Measurements from ENCODE around the gene TNP1.

Gene TNP1, protein sequence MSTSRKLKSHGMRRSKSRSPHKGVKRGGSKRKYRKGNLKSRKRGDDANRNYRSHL

DNA sequence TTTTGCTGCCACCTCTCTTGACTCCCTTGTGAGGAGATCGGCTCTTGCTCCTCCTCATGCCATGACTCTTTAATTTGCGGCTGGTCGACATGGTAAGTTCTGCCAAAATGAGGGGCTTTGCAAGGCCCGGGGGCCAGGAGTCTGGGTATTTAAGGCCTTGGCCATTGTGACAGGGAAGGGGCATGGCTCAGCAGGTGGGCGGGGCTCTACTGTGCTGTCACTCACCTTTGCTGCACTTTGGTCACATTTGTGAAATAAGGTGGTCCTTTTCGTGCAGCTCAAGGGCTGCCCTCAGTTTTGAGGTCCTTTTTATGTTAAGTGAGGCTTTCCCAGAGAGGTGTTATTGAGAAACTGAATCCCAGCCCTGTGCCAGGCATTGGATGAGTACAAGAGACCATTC lies at the start of gene TNP1:
Gene TNP1 (minus strand): TSS at position 121 of the 400 bp plus-strand sequence. CDS start 30 bp downstream, at position 91.
- no peak for DNase-seq

DNA sequence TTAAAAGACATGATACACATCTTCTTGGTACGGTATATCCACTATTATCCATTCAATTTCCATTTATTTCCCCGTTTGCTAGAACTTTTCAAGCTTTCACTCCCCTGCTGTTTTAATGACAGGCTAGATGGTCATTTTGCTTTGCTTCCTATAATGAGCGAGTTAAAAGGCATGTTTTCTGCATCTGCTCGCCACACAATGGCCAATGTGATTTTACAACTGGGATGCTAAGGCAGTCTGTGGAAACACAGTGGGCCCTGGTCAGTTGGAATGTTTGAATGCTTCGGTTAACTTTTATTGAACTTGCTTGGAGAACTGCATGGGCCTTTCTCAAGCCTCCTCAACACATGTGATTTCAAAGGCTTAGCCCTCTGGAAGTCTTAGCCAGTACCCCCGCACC lies 48.4 kb upstream of the TNP1 start:
- DNase-seq = no peak

DNA sequence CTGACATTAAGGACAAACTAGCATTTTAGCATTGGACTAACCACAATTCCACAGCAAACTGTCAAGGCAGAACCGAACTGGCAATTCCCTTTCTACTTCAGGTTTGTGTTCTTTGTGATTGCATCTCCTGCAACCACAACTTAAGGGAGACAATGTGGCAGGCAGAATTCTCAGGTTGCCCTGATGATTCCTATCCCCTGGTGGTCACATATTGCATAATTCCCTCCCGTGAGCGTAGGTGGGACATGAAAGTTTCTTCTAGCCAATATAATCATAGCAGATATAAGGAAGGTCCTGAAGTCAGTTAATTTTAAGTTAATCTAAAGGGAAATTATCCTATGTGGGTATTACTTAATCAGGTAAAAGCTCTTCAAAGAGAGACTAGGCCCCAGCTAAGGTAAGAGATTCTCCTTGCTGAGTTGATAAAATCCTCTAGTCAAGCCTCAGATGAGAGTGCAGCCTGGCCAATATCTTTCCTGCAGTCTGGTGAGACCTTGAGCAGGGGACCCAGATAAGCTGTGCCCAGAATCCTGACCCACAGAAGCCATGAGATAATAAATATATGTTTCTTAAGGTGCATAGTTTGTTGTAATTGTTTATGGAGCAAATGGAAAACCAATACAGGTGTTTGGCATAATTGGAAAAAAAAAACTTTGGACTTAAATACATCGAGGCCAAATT lies 45.9 kb upstream of the TNP1 start:
- DNase-seq = no peak

DNA sequence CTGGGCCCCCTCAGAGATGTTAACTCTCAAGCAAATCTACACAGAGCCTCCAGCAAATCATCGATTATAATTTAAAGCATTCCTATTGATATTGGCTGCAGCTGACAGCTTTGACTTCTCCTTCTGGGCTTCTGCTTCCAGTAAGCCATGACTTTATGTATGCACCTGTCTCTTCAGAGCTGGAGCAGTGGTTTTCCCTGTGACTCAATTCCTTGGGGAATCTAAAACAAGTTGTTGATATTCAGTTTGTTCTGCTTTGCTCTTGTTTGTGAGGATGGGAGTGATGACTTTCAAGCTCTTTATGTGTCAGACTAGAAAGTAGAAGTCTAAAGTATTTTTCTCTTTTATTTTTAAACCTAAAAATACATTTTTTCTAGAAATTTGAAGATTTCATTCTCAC lies 45.1 kb upstream of the TNP1 start:
- DNase-seq = no peak

DNA sequence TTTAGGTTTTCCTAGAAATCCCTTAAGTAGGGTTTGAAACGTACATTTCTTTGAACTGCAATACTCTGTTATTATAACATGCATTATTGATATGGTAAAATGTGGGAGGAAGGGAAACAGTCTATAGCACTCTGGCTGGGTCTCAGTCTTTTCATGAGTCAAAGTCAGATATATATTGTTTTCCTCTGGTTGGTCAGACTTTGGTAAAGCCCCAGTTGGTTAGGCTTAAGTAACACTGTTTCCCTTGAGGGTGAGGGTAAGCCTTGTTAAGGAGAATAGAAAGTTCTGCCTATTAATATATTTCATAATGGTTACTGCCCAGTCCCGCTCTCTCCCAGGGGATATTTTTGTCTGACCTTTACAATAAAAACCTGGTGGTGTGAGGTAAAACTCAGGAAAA lies 44.7 kb upstream of the TNP1 start:
- DNase-seq = no peak

DNA sequence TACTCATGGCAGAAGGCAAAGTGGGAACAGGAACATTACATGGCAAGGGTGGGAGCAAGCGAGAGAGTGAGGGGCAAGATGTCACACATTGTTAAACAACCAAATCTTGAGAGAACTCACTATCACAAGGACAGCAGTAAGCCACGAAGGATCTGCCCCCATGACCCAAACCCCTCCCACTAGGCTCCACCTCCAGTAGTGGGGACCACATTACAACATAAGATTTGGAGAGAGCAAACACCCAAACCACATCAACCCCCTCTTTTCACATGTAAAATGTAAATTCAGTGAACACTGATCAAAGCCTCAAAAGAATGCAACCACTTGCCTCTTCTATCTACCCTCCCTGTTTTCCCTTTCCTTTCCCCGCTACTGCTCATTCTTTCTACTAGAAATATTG lies 43.6 kb upstream of the TNP1 start:
- DNase-seq = no peak

DNA sequence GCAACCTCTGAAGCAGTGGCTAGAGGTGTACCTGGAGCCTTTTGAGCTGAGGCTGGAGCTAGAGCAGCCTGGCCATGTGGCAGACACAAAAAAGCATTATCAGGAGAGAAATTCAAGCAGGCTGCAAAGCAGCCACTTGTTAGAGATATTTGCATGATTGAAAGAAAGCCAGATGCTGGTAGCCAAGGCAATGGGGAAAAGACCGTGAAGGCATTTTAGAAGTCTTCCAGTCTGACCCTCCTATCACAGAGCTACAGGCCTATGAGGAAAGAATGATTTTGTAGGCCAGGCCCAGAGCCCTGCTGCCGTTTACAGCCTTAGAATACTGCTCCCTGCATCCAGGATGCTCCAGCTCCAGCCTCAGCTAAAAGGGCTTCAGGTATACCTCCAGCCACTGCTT lies 41.4 kb upstream of the TNP1 start:
- no peak for DNase-seq

DNA sequence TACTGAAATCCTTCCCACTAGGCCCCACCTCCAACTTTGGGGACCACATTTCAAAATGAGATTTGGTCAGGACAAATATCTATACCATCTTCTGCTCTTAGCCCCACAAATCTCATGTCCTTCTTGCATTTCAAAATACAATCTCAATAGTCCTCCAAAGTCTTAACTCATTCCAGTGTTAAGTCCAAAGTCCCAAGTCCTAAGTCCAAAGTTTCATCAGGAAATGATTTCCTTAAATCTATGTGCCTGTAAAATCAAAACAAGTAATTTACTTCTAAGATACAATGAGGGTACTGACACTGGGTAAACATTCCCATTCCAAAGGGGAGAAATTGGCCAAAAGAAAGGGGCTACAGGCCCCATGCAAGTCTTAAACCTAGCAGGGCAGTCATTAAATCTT lies 40.5 kb upstream of the TNP1 start:
- DNase-seq = no peak

DNA sequence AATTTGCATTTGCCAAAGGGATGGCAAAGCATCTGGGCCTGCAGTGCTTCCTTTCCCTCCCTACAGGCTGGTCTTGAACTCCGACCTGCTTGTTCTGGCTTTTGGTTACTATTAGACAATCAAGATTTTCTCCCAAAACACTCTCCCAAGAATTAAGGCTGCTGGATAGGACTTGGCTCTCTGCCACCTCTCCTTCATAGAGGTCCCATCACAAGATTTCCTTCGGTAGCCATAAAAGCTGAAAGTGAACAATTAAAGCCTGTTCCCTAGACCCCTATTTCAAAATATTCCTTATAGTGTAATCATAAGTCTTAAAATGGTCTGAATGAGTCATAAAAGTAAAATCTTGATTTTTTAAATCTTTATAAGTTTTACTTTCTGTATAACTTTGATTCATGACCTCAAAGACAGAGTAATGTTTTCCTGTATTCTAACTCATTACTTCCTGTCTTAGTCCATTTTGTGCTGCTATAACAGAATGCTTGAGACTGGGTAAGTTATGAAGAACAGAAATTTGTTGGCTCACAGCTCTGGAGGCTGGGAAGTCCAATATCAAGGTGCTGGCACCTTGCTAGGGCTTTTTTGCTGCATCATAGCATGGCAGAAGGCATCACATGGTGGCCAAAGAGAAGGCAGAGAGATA lies 37.8 kb upstream of the TNP1 start:
- DNase-seq = no peak

DNA sequence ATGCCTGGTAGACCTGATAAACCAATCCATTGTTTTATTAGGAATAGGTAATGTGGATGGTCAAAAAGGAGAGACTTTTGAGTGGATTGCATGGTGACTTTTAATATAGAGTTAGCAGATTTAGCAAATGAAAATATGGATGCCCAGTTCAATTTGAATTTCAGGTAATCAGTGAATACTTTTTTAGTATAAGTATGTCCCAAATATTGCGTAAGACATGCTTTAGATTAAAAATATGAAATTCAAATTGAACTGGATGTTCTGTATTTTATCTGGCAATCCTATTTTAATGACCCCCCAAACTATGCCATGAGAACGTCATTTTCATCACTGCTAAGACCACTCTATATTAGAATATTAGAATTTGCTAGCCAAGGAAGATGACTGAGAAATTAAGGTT lies 30.3 kb upstream of the TNP1 start:
- DNase-seq = no peak

DNA sequence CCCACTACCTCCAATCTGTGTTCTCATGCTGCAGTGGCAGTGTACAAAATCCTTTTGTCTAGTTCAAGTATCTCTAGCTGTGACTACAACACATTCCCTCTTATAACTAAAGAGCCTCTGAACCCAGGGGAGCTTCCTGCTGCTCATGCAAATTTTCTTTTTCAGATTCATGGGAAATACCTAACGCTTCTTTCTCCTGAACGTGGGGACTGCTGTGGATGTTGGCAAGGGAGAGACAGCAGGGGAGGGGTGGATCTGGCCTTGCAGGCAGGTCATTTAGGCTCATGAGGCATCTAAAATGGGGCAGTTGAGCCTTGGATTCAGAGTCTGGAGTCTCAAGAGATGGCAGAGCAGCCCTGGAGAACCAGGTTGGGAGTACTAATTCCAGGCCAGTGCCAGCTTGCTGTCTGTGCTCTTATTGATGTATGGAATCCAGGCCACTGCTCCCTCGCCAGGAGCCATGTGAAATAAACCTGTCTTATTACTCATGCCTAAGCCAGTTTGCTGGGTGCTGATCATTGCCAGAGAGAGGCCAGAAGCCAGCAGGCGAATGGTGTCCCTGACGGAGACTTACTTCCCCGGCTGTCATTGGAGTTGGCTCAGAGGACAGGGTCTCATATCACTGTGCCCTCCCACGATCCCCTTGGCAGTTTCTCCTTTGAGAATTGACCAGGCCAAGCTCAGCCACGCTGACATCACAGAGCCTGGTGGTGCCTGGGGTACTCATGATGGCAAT lies 29.2 kb upstream of the TNP1 start:
- DNase-seq = no peak

DNA sequence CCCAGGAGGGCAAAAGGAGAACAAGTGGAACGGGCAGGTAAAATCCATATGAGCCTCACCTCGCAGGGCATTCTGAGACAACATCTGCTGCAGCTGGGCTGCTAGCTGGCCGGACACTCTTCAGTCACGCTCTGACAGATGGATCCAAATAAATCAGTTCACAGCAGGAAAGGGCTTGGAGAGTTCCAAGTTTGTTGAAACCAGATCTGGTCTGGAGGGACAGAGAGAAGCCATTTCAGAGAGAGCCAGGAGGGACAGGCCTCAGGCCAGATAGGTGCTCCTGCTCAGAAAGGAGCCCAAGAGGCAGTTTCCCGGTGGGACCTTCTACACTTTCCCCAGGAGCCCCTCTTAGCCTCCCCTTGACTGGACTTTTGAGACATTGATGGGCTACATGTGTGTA lies 28.2 kb upstream of the TNP1 start:
- DNase-seq = no peak

DNA sequence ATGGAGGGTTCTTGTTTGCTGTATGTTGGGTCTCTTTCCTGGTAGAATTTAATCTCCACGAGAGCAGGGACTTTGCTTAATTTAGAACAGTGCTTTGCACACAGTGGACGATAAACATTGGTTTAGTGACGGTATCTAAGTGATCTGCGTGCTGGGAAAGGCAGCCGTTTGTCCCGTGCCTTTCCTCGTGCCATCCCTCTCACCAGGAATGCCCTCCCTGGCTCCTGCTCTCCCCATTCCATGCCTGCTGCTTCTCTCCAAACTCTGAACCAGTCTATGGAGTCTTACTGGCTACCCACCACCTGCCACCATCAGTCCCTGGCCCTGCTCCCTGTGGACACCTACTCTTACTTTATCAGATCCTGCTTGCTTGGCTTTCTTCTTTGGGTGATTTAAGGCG lies 27.3 kb upstream of the TNP1 start:
- no peak for DNase-seq

DNA sequence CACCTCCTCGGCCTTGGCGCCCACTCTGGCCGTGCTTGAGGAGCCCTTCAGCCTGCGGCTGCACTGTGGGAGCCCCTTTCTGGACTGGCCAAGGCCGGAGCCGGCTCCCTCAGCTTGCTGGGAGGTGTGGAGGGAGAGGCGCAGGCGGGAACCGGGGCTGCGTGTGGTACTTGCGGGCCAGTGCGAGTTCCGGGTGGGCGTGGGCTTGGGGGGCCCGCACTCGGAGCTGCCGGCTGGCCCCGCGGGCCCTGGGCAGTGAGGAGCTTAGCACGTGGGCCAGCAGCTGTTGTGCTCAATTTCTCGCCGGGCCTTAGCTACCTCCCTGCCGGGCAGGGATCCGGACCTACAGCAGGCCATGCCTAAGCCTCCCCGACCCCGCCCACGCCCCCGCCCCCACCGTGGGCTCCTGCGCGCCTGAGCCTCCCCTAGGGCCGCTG lies 25.3 kb upstream of the TNP1 start:
- no peak for DNase-seq

DNA sequence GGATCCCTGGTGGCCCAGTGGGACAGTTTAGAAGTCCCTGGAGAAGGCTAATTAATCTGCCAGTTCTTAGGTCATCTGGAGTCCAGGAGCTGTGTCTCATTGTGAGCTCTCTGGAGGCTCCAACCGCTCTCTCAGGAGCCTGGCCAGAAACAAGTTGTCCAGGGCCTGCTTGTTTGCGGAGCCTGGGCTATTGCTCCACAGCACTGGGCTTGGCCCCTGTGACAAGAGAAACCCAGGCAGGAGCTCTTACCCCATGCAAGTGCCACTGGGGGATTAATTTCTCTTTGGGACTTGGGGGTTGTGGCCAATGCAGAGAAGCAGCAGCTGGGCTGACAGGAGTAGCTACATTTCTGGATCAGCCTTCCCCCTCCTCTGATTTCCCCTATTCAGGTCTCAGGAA lies 24.5 kb upstream of the TNP1 start:
- DNase-seq = no peak

DNA sequence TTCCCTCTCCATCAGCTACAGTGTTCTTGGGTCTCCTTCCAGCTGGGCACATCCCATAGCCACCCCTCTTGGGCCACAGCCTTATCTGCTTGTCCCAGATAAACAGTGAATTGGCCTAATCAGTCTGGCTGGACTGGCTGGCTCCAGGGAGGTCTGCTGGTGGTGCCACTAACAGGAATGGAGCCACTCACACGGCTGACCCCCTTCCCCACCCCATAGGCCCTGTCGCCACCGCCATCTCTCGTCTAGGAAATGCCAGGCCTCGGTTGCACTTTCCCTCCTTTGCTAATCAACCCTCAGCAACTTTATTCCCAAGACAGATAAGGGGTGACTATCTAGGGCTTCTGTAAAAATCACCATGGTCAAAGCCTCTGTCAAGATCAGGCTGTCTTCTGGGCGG lies 23.0 kb upstream of the TNP1 start:
- DNase-seq = no peak

DNA sequence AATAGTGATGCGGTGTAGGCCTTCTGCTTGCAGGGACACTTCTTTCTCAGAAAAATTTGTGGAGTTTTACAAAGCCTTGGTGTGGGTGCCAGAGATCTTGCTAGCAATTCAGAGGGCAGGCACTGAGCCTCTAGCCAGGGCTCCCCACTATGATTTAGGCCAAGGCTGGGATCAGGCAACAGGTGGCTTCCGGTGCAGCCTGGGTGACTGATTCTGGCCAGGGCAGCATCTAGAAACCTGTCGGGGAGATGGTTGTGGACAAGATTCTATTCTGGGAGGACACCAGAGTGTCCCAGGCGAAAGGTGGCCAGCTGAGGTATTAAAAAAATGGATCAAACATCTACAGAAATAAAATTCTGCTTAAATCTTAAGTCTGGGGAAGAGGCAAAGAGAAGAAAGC lies 21.5 kb upstream of the TNP1 start:
- no peak for DNase-seq

DNA sequence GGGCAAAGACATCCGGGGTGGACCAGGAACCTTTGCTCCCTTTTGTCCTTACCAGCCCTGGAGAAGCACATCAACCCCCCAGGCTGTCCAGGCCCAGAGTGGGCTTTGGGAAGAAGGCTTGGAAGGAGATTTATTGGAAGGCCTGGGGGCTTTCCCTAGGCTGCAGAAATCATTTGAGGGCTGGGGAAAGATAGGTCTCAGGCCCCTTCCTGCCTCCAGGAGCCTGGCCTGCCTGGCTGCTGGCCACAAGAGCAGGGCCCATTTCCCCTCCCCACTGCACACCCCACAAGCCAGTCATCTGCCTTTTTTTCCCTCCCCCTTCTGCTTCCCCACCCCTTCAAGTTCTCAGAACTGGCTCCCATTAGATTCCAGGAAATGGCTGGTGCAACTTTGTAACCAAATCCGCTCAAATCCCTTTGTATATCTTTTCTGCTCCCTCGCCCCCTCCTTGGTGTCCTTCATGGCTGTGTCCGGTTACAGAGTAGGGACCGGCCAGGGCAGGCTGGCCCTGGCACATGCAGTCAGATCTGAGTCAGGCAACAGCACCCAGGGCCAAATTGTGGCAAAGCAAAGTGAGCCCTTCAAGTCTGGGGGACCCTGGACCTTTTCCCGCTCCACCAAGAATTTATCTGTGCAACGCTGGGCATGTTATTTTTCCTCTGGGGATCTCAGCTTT lies 20.8 kb upstream of the TNP1 start:
- DNase-seq = no peak

DNA sequence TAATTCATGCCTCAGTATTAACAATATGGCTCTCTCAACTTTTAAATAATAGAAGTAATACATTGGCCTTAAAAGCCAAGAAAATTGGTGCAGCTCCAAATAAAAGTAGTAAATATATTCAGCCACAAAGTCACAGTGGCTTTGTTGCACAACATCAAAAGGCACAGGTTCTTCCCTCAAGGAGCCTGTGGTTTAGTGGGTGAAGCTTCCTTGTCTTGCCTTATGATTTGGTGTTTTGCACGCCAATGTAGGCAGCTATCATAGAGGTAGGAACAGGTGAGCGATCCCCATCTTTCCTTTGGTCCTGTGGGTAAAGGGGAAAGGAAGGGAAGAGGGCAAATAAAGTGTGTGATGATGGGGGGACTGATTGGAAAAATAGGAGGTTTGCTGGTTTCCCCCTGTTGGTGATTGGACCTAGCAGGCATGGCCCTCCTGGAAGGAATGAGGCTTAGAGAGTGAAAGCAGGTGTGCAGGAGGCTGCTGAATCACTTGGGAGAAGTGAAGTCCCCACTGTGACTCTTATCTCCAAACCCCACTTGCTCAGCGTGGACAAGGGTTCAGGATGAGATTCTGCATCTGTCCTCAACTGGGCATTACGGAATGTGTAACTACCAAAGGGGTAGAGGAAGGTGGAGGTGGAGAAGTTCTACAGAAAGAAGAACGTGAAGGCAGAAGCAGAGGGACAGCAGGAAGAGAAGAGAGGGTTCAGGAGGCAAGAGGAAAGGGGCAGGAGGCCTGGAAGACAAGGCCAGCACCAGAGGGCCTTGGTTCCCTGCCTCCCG lies 20.1 kb upstream of the TNP1 start:
- no peak for DNase-seq

DNA sequence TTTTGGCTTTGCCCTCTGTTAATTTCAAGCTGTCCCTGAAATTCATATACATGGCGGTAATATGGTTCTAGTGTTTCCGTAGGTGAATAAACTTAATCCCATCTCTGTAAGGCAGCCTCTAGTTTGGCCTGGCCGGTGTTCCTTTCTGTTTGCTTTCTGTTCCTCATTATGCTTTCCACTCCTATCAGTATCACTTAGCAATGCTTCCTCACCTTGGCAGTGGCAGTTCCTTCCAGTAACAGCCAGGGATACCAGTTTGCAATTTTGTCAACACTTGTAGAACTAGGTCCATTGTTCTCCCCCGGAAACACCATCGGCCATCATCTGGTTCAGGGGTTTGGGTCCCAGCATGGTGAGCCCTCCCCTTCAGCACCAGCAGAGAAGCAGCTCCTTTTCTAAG lies 18.2 kb upstream of the TNP1 start:
- DNase-seq = no peak

DNA sequence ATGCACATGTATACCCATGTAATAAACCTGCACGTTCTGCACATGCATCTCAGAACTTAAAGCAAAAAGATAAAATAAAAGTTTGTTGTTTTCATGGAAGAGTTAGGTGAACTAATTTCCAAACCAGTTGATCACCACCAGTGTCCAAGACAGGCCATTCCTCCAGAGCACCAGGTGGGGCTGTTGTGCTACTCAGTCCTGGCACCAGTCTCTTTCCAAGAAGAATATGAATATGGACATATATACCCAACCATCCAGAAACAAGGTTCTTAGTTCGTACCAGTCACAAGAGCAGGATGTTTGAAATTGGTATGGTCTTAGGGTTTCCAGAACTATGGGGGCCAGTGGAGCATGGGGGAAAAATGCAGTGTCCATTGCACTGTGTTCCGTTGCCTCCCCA lies 17.2 kb upstream of the TNP1 start:
- no peak for DNase-seq

DNA sequence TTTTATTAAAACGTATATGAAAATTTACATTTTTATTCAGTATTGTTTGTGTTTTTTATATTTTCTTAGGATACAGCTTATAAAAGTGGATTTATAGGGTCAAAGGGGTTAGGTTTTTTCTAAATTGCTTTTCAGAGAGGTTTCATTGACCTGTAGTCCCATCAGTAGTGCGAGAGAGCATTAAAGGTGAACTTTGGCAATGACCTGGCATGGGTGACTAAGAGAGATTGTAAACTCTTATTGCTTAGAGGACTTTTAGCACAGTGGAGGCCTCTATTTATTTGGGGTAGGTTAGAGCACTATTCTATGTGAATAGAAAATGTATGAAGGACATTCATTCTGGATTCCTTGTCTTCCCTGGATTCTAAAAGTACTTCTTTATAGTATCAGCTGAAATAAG lies 16.0 kb upstream of the TNP1 start:
- DNase-seq = no peak

DNA sequence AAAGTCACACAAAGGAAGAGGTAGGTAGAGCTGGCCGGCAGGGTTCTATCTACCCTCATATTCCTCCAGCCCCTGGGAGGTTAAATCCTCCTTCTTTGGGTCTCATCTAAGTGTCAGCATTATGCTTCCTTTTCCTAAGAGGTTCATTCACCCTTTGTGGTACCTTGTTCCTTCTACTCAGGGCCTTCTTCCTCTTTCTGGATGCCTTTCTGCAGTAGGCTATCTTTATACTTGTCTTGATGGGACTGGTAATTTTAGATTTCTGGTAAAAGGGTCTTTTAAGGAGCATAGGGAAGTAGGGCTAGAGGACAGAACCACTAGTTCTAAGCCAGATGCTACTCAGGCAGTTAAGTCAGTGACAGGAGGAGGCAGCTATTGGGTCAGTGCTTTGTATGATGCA lies 13.7 kb upstream of the TNP1 start:
- DNase-seq = no peak
